Right renal pelvis (tissue), 4 donors: ENCODE results near the gene TBC1D13. TPM values are rescaled to one million over a fixed set of nuclear protein-coding genes. Genes with fewer than 3 reads are reported as not detected.
"Not testable (repeated sequence)": the region's sequence is repeated elsewhere in the genome, so short reads cannot be mapped to it uniquely, and the experiment has no call there.

Source experiments
- DNase-seq, 4 donors: peaks; one replicate each; pipeline ENCODE4 v3.0.0-alpha.2; 2013; ENCODE audit warnings: low read depth in 4 of 4, low spot score in 3 of 4, missing footprints in 1 of 4
- polyA plus RNA-seq, 4 donors: library from polyadenylated mRNA; unstranded; fragments of 120-200 nt; gene quantifications; one replicate each; pipeline ENCODE4 v1.2.1, GENCODE V29; 2013; ENCODE audit not compliant: insufficient read length in 4 of 4

Gene TBC1D13
- polyA plus RNA-seq: 10 to 100 TPM; 36.0 to 43.5 (median 41.0) TPM

GRCh38 chr9:128786681-128787601, at the start of gene TBC1D13:
Gene TBC1D13 (plus strand): TSS chr9:128787253. CDS start chr9:128787354, 101 bp downstream.
- peak in 3 of 4 donors; percentile 49 to 60 (median 57) for DNase-seq

DNA sequence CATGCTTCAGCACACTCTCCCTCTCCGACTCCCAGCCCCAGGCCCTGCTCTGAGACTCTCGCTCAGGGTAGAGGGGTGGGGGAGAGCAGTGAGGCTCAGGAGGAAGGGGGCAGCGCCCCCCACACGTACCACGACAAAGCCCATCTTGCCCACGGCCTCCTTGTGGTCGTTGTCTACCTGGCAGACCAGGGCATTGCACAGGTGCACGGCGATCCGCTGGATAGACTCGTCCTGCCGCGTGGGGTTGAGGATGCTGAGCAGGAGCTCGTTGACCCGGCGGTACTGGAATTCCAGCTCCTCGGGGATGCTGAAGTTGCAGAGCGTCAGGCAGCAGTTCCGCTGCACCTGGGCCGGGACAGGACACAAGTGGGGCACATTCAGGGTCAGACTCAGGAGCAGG, 44.7 kb upstream of the TBC1D13 start:
- no peak for DNase-seq

DNA sequence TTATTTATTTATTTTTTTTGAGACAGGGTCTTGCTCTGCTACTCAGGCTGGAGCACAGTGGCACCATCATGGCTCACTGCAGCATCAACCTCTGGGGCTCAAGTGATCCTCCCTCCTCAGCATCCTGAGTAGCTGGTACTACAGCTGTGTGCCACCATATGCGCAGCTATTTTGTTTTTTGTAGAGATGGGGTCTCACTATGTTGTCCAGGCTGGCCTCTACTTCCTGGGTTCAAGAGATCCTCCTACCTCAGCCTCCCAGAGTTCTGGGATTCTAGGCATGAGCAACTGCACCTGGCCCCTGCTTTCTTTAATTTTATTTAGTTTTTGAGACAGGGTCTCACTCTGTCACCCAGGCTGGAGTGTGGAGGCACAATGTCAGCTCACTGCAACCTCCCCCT, 43.6 kb upstream of the TBC1D13 start:
- no peak for DNase-seq

GRCh38 chr9:128747241-128747640, 39.8 kb upstream of the TBC1D13 start:
- DNase-seq: no peak

DNA sequence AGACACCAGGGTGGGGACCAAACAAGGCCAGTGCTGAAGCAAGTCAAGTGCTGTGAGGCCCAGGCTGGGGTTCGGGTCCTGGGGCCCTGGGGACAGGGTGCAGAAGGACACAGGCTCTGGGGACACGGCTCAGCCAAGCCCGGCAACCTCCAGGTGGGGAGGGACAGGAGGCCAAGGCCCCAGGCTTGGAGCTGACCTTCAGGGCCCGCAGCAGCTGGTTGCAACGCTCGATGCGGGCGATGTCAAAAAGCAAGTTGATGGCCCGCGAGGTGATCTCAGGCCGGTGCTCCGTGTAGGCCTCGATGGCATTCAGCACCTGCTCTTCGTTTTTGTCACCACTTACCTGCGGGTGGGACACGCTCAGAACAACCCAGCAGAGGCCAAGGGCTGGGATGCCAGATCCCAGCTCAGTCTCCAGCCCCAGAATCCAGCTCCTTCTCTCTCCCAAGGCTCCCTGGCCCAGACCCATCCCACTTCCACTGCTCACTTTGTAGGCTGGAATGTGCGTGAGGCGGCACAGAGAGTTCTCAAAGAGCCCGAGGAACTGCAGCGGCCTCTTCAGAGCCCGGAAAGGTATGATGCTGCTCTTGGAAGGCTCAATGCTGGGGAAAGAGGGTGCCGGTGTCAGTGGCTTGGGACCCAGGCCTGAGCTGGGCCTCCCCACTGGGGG, 36.0 kb upstream of the TBC1D13 start:
- DNase-seq: no peak

DNA sequence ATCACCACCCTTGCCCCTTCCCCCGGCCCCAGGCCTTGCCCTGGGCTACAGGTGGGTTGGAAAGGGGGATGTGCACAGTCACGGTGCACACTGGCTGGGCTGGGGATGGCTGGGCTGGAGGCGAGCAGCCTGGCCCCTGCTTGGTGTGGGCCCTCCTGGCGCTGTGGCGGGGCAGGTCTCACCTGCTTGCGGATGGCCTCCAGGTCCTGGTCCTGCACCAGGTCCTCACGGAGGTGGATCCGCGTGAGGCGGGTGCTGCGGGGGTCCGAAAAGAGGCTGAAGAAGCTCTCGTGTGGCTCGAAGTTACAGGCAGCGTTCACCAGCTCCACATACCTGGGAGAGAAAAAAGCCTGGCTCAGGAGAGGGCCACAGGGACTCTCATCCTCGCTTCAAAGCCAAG, 33.4 kb upstream of the TBC1D13 start:
- DNase-seq: no peak

DNA sequence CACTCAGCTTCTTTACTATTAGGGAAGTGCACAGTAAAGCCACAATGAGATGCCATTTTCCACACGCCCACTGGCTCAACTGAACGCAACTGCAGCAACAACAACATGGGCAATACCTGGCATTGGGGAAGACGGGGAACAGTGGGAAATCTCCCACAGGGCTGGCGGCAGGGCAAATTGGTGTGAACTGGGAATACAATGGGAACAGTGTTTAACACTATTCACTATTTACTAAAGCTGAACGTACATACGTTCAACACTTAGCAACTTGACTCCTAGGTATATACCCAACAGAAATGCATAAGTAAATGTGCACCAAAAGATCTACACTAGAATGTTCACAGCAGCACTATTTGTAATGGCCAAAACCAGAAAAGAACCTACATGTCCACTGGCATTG, 29.5 kb upstream of the TBC1D13 start:
- no peak for DNase-seq

- no peak for DNase-seq
Measured at GRCh38 chr9:128762671-128763449, 24.2 kb upstream of the TBC1D13 start.

- no peak for DNase-seq
Measured at GRCh38 chr9:128764361-128764760, 22.7 kb upstream of the TBC1D13 start.

DNA sequence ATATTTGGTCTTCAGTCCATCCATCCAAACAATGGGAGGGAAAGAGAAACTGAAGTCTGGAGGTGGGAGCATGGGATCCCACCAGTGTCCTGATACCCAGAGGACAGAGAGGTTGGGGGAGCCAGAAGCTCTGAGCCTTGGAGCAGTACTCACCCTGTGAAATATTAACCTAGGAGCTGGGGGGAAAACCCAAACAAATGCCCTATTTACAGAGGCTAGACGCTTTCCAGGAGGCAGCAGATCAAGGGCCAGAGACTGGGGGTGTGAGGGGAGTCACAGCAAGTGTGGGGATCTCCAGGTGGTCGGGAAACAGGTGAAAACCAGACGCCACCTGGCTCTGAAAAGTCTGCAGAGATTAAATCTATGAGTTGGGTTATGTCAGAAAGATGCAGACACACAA, 21.6 kb upstream of the TBC1D13 start:
- DNase-seq: no peak

DNA sequence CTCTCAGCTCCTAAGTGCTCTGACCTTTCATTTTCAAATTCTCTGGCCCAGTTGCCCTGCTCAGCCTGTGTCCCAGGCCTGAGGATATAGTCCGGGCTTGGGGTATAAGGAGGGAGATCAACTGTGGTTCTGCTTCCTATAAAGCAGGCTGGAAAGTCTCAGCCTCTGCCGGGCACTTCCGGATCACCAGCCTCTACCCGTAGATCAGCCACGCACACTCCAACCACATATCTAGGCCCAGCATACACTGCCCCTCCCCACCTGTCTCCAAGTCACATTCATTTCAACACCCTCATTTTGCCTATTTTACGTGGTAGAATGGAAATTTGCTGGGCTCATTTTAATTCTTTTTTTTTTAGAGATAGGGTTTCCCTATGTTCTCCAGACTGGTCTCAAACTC, 18.4 kb upstream of the TBC1D13 start:
- DNase-seq: no peak

- no peak for DNase-seq
Measured at GRCh38 chr9:128770286-128771030, 16.6 kb upstream of the TBC1D13 start.

DNA sequence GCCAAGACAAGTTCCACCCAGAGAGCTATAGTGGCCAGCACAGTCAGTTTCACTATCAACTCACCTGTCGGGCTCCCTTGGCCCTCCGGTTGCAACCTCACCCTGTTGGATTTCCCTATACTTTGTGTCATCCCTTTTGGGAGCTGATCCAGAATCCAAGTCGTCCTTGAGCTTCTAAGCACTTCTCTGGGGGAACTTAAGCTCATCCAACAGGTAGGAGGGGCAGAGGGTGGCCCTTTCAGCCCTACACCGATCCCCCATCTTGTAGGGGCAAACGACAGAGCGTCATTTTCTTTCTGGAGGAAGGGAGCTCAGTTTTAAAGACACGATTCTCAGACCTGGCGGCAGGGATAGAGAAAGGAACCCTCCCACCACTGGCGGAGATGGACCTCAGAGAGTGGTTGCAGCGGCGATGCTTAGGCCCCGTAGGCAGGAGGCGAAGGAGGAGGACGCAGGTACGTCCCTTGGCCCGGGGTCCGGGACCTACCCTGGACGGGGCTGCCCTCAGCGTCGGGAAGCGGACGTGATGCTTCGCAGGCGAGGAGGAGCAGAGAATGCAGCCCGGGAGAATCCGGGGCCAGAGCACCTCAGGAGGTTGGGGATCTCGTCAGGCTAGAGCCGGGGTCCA, 15.8 kb upstream of the TBC1D13 start:
- DNase-seq: no peak

DNA sequence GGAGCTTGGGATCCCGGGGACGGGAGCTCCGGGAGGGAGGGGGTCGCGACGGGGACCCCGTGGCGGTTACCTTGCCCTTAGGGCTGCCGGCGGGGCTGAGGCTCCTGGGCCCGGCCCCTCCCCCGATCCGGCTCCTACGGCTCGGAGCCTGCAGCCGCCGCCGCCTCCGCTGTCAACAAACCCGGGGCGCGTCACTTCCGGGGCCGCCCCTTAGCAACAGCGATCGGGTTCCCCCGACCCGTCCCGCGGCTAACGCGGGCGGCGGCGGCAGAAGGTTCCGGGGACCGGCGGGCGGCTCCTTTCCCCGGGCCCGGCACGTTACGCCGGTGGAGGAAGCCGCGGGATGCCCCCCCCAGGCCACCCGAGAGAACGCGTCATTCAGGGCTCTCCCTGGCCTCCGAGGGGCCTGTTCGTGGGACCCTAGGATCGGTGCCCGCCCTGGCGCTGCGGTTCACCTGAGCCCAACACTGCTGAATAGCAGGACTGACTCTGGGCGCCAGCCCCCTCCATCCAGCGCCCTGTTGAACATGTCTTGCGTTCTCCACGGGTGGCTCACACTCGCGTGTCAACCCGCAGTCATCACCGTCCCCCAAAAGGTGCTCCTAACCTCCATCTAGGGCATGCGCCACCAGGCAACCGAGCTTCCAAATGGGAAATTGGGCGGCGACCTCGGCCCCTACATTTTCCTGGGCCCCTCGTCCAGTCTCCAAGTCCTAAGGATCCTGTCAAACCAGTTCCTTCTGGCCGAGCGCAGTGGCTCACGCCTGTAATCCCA, 15.1 kb upstream of the TBC1D13 start, which contains the start of gene ZER1:
TSS of gene ZER1 (minus strand) at position 183 of the 775 bp plus-strand sequence. CDS start 16,362 bp downstream, outside the sequence.
- DNase-seq: peak; percentile 82 to 87 (median 83)

DNA sequence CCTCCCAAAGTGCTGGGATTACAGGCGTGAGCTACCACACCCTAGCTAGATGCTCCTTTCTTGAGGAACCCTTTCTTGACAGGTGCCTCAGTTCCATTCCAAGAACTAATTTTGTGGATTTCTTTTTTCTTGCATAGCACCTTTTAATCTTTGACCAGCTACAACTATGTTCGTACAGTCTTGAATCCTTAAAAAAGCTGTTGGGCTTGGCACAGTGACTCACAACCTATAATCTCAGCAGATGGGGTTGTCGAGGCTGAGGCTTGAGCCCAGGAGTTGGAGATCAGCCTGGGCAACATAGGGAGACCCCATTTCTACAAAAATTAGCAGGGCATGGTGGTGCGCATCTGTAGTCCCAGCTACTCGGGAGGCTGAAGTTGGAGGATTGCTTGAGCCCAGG, 14.0 kb upstream of the TBC1D13 start:
- DNase-seq: no peak

DNA sequence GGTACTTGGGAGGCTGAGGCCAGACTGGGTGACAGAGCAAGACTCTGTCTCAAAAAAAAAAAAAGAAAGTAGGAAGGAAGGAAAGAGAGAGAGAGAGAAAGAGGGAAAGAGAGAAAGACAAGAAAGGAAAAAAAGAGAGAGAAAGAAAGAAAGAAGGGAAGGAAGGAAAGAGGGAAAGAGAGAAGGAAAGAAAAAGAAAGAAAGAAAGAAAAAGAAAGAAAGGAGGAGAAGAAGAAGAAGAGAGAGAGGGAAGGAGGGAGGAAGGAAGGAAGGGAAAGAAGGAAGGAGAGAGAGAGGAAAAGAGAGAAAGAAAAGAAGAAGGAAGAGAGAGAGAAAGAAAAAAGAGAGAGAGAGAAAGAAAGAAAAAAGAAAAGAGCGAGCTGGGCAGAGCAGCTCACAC, 12.2 kb upstream of the TBC1D13 start:
- no peak for DNase-seq

DNA sequence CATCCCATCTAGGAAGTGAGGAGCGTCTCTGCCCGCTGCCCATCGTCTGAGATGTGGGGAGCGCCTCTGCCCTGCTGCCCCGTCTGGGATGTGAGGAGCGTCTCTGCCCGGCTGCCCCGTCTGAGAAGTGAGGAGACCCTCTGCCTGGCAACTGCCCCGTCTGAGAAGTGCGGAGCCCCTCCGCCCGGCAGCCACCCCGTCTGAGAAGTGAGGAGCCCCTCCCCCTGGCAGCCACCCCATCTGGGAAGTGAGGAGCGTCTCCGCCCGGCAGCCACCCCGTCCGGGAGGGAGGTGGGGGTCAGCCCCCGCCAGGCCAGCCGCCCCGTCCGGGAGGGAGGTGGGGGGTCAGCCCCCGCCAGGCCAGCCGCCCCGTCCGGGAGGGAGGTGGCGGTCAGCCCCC, 7.0 kb upstream of the TBC1D13 start:
- not testable (repeated sequence) for DNase-seq

DNA sequence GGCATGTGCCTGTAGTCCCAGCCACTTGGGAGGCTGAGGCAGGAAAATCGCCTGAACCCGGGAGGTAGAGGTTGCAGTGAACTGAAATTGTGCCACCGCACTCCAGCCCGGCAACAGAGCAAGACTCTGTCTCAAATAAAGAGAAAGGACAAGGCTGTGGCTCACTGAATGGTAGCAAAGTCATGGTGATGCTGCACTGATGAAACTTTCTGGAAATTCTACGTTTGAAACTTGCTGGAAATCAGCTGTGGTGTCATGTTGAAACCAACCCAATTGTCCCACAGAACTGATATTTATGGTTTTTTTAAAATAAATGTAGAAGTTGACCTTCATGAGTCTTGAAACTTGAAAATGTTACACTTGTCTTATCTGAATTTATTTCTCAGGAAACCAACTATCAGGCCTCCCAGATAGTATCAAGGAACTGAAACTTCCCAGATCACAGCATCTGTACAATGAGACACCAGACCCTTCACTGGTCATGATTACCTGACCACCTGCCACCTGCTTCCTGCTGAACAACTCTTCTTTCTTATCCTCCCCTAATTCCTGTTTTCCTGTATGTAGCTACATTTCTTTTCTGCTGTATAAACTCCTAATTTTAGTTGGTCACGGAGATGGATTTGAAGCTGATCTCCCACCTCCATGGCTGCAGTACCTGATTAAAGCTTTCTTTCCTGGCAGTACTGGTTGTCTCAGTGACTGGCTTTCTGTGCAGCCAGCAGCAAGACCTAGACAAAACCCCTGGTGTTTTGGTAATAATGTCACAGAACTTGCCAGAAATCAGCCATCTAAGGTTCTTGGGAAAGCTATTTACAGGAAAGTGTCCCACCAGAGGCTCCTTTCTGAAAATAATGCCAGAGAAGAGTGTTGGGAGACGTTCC, 5.6 kb upstream of the TBC1D13 start:
- DNase-seq: no peak
